HG03095 (cell line): ENCODE data around the gene PSMD10.

Experiments
- ATAC-seq: cut with Tn5 transposase; IDR thresholded peaks from one replicate; pipeline ENCODE4 v1.9.1; 2021; ENCODE audit warnings: moderate library complexity; ENCODE audit not compliant: unreplicated experiment

Gene PSMD10

GRCh38 chrX:108072746-108073145 lies 18.6 kb downstream of the PSMD10 start:
- no peak for ATAC-seq

- no peak for ATAC-seq
Observed at GRCh38 chrX:108071578-108071977, 19.8 kb downstream of the PSMD10 start.

- no peak for ATAC-seq
Observed at GRCh38 chrX:108070891-108071290, 20.5 kb downstream of the PSMD10 start.

- no peak for ATAC-seq
Observed at GRCh38 chrX:108068121-108068520, 23.2 kb downstream of the PSMD10 start.

- ATAC-seq: no peak
Observed at GRCh38 chrX:108064613-108065012, 26.7 kb downstream of the PSMD10 start.

- no peak for ATAC-seq
Observed at GRCh38 chrX:108064001-108064400, 27.3 kb downstream of the PSMD10 start.

GRCh38 chrX:108059801-108060200 lies 31.5 kb downstream of the PSMD10 start:
- no peak for ATAC-seq

GRCh38 chrX:108055546-108055945 lies 35.8 kb downstream of the PSMD10 start:
- ATAC-seq: no peak

- ATAC-seq: no peak
Observed at GRCh38 chrX:108053218-108053617, 38.1 kb downstream of the PSMD10 start.

GRCh38 chrX:108049649-108050048 lies 41.7 kb downstream of the PSMD10 start:
- ATAC-seq: no peak

GRCh38 chrX:108044554-108045256 lies 46.6 kb downstream of the PSMD10 start, which contains the start of gene VSIG1:
Gene VSIG1 (plus strand): TSS chrX:108045065. CDS start chrX:108045131, 66 bp downstream.
- no peak for ATAC-seq

GRCh38 chrX:108036298-108036973 lies 54.9 kb downstream of the PSMD10 start:
- ATAC-seq: no peak

- no peak for ATAC-seq
Observed at GRCh38 chrX:108034725-108035124, 56.6 kb downstream of the PSMD10 start.
